T-helper 9 cell (primary cell): ENCODE data around the gene OAS3.
A peak's percentile ranks its signal among the peaks of the same experiment; 100 is the strongest.
"Not testable (repeated sequence)": the region's sequence is repeated elsewhere in the genome, so short reads cannot be mapped to it uniquely, and the experiment has no call there.

Experiments
- DNase-seq: peaks from one replicate; pipeline ENCODE4 v3.0.0-alpha.2; 2020

Gene OAS3

DNA sequence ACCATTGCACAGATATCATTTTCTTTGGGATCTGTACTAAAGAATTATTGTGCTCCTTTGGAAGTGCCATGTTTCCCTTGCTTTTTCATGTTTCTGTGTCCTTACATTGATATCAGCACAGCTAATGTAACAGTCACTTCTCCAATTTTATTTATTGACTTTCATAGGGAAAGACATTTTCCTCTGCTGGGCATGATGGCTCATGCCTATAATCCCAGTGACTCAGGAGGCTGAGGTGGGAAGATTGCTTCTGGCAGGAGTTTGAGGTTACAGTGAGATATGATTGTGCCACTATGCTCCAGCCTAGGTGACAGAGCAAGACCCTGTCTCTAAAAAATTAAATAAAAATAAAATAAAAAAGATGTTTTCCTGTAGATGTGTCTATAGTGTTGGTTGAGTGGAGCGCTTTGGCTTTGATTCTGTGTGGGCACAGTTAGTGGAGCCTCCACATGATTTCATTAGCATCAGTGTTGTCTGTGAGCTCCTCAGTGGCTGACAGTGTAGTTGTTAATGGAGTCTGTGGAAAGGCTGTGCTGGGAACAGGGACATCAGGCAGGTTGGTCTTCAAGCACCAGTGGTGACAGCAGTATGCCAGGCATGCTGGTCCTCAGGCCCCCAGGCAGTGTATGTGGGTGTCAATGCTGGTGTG is 47.5 kb downstream of the OAS3 start:
- DNase-seq = no peak

GRCh38 chr12:112986291-112986800 is 48.1 kb downstream of the OAS3 start:
- DNase-seq = no peak

GRCh38 chr12:112987561-112987960 is 49.3 kb downstream of the OAS3 start:
- no peak for DNase-seq

GRCh38 chr12:112988224-112988623 is 50.0 kb downstream of the OAS3 start:
- no peak for DNase-seq

GRCh38 chr12:112988823-112989385 is 50.6 kb downstream of the OAS3 start:
- not testable (repeated sequence) for DNase-seq

DNA sequence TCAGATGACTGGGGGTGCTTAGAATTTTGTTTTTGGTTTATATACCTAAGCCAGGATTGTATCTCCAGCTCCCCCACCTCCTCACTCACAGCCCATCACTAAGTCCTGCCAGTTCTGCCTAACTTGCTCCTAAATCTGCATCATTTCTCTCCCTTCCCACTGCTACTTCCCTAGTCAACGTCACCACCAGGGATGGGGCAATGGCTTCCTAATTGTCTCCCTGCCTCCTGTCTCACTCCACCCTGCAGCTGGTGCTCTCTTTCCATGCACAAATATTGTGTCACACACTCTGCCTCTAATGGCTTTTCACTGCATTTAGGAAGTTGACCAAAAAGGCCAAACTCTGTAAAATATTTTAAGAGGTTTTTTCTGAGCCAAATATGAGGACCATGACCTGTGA is 51.5 kb downstream of the OAS3 start:
- DNase-seq = no peak

DNA sequence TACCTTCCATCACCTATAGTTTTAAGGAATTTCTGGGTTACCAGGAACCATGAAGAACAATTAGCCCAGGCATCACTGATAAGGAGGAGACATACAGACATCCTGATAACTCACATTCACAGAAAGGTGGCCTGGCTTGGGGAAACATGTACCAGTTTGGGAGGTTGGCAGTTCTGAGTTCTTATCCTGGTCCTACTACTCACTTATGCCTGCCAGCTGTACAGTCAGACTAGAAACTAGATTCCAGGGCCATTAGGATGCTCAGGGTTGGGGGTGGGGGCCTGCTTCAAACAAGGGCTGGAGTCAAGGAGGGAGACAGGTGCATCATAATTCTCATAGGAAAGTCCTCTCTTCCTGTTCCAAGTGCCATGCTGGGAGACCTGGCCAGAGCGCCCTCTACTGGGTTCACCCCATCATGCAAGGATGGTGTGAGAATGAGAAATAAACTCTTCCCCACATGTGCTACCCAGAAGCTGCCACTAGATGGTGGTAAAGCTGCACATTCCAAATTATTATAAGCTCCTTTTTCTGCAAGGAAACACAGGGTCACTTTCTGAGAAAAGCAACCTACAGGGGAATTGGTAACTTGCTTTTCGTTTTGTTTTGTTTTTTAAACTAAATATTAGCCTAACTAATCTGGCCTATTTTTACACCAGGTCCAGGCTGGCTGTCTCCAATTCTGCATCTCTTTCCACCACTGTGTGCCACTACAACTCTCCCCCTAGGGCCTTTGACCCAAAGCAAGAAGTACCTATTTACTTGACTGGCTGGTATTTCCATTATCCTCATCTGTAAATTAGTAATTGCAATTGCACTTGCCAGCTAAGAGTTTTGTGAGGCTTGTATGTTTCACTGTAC is 54.5 kb downstream of the OAS3 start:
- peak; percentile 48 for DNase-seq

- DNase-seq = no peak
Observed at GRCh38 chr12:112995008-112995407, 56.7 kb downstream of the OAS3 start.

DNA sequence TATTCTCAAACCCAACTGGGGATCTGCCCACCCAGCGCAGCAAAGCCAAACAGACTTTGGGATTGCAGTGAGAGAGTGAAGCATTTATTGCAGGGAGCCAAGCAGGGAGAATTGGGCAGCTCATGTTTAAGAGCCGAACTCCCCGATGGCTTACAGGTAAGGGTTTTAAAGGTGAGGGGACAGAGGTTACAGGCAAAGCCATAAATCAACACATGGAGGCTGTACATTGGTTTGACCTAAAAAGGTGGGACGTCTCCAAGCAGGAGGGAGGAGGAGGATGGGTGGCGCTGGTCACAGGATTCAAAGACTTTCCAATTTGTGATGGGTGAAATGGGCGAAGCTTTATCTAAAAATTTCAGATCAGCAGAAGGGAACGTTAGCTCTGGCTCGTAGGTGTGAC is 58.2 kb downstream of the OAS3 start:
- DNase-seq = no peak

- no peak for DNase-seq
Observed at GRCh38 chr12:112997506-112997905, 59.2 kb downstream of the OAS3 start.

DNA sequence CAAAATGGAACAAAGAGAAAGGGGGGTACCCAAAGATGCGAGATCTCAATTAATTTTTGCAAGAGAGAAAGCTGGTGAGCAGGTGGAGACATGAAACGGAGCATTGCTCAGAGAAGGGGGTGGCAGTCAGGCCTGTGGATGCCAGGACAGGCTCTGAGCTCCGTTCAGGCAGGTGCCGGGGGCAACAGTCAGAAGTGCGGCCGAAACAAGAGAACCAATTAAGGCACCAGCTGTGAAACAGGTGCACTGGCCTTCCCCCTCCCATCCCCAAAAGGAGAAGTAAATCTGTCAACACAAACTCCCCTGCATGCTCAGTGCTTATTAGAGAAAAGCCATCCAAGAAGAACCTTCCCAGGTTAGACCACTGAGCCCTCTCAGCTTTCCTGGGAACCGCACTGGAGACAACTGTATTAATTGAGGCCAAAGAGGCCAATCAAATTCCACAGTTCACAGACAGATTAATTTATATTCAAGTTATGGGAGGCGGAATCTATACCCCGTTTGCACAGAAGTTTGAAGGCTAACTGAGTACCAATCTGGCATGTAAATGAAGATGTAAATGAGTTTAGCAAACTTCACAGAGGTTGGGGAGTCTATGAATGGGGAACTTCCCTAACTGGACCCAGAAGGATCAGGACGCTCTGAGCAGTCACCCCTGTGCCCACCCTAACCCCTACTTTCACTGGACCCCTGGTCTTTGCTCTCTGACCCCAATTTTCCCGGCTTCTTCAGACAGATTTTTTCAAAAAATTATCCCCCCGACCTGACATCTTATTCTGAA is 60.9 kb downstream of the OAS3 start:
- no peak for DNase-seq

DNA sequence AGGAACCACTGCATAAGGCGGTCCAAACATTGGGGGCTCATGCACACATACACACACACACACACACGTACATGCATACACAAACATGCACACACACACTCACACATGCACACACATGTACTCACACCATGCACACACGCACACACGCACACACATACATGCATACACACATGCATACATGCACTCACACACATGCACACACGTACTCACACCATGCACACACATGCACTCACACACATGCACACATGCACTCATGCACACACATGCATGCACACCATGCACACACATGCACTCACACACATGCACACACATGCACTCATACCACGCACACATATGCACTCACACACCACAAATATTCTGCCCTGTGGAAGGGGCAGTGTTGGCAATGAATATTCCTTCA is 62.2 kb downstream of the OAS3 start:
- DNase-seq = no peak

DNA sequence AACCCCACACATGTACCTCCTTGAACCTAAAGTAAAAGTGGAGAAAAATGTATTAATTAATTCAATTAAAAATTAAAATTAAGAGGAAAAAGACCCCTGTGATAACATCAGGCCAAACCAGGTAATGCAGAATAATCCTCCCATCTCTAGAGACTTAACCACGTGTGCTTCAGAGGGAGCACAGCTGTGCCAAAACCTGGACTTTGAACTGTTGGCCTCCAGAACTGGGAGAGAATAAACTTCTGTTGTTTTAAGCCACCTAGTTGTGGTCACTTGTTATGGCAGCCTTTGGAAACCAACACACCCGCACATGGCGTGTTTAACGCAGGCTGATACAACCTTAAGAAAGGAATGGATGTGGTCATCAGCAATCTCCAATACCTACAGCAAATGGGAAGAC is 63.9 kb downstream of the OAS3 start:
- no peak for DNase-seq

DNA sequence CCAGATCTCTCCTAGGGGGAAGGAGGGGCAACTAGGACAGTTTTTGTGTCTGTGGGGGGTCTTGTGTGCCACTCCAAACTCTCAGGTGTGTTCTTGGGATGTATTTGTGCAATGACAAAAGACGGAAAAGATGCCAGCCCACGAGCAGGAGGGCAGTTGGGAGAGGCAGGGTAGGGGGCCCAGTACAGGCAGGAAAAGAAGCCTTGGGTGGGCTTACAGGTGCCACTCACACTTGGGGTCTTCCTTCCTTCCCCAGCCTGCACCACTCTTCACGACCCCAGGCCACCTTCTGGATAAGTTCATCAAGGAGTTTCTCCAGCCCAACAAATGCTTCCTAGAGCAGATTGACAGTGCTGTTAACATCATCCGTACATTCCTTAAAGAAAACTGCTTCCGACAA is 64.4 kb downstream of the OAS3 start:
- DNase-seq = no peak

DNA sequence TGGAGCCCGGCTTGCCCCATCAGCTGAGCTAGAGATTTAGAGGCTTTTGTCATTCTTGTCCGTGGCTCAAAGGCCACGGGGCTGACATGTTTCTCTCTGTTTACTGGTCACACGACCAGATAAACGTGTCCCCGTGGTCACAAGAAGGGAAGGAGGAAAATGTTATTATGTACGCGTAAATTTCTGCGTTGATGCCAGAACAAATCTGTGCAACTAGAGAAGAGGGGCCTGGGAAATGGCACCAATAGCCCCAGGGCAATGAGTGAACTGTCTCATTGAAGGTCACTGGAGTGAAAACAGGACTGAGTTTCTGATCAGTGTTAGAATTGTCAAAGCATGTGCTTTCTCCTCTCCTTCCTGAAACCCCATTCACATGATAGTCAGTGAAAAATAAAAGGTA is 65.4 kb downstream of the OAS3 start:
- no peak for DNase-seq

DNA sequence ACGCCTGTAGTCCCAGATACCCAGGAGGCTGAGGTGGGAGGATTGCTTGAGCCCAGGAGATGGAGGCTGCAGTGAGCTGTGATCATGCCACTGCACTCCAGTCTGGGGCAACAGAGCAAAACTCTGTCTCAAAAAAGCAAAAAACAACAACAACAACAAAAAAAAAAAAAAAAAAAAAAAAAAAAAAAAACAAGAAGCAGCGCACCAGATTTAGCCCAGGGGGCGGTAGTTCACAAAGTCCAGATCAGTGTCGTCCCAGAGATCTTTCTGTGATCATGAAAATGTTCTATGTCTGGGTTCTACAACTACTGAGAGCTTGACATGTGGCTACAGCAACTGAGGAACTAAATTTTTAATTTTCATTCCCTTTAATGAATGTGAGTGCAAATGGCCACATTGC is 67.5 kb downstream of the OAS3 start:
- DNase-seq = no peak

- no peak for DNase-seq
Observed at GRCh38 chr12:113006206-113006605, 67.9 kb downstream of the OAS3 start.

- DNase-seq = no peak
Observed at GRCh38 chr12:113006641-113007040, 68.4 kb downstream of the OAS3 start.

DNA sequence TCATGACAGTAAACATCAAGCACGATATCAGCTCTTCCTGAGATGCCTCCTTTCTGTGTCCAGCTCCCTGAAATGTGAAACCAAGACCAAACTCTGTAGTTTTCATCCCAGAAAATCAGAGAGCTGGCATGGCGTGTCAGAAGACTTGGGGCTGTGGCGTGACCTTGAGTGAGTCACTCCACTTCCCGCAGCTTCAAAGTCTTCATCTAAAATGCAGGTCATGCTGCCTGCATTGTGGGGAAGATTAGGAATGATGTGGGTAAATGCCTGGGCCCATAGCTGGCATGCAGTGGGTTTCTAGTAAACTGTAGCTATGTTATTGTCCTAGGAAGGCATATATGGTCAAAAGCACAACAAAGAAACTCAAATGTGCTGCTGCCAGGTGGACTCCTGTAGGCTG is 68.9 kb downstream of the OAS3 start:
- no peak for DNase-seq

GRCh38 chr12:113010701-113011100 is 72.4 kb downstream of the OAS3 start:
- no peak for DNase-seq

DNA sequence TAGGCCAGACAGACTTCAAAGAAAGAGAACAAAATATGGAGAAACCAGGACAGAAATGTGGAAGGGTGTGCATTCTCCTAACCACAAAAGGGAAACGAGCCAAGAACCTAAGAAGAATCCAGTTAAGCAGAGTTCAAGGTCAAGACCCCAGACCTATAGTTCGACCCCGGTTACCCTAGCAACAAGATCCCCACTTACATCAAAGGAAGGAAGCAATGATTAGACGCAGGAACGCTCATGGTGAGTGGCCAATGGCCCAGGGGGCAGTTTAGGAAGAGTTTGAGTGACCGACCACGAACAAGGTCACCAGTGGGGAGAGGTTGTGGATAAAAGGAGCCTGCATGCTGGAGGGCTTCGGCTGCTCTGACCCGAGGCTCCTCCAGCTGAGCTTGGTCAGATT is 76.3 kb downstream of the OAS3 start:
- no peak for DNase-seq

DNA sequence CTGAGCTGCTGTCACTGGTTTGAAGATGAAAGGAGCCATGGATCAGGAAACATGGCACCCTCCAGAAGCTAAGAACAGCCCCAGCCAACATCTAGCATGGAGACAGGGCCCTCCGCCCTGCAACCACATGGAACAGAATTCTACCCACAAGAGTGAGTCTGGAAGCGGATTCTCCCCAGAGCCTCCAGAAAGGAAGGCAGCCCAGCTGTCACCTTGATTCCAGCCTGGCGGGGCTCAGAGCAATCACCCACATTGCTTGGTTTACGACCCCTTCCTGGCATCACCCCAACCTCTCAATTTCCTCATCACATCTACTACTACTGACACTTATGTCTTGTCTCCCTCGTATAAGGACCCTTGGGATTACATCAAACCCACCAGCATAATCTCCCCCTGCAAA is 78.5 kb downstream of the OAS3 start:
- no peak for DNase-seq

DNA sequence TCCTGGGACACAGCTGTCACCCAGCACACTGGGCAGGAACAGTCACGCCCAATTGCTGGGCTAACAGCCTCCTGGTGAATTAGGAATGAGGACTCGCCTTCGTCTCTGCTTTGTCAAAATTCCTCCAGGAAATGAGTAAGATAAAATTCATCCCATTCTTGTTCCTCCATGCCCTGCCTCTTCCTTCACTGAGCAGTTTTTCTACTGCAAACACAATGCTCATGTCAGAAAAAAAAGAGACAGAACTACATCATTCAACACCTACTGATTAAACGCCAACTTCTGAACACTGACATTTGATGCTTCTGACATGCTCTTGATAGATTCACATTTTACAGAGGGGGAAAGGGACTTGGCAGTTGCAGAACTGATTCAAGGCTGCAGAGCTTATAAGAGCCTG is 80.8 kb downstream of the OAS3 start:
- no peak for DNase-seq
